Stomach smooth muscle (tissue), 2 donors: ENCODE data around the gene OR7D2.
"Not testable (repeated sequence)": the region's sequence is repeated elsewhere in the genome, so short reads cannot be mapped to it uniquely, and the experiment has no call there.

ENCODE experiments used
- H3K27ac ChIP-seq: one replicate; pipeline ENCODE4 v1.7.0; 2013; ENCODE audit warnings: mild to moderate bottlenecking, low read length, inconsistent platforms
- H3K27me3 ChIP-seq, 2 donors: one replicate each; pipeline ENCODE4 v1.7.0; 2013; ENCODE audit warnings: low read length in 2 of 2; ENCODE audit not compliant: insufficient read depth in 2 of 2, control insufficient read depth in 1 of 2
- H3K36me3 ChIP-seq, 2 donors: one replicate each; pipeline ENCODE4 v1.7.0; 2013; ENCODE audit warnings: low read length in 2 of 2; ENCODE audit not compliant: control insufficient read depth in 2 of 2, insufficient read depth in 2 of 2
- H3K4me1 ChIP-seq: one replicate; pipeline ENCODE4 v1.7.0; 2013; ENCODE audit warnings: low read length; ENCODE audit not compliant: control insufficient read depth, insufficient read depth
- H3K4me3 ChIP-seq, 2 donors: one replicate each; pipeline ENCODE4 v1.7.0; 2013; ENCODE audit warnings: low read length in 2 of 2
- H3K9ac ChIP-seq, 2 donors: one replicate each; pipeline ENCODE4 v1.7.0; 2013; ENCODE audit warnings: low read length in 2 of 2, mild to moderate bottlenecking in 1 of 2
- H3K9me3 ChIP-seq, 2 donors: one replicate each; pipeline ENCODE4 v1.7.0; 2013; ENCODE audit warnings: low read length in 2 of 2; ENCODE audit not compliant: control insufficient read depth in 2 of 2
- donor health status: healthy.
- donor health status: Pancreatic carcinoma.

The OR7D2 gene

GRCh38 chr19:9198044-9198443 lies 19.3 kb downstream of the OR7D2 start:
- H3K4me1 ChIP-seq, H3K9me3 ChIP-seq, H3K36me3 ChIP-seq, H3K9ac ChIP-seq, H3K27ac ChIP-seq, H3K27me3 ChIP-seq, H3K4me3 ChIP-seq: not testable (repeated sequence)

DNA sequence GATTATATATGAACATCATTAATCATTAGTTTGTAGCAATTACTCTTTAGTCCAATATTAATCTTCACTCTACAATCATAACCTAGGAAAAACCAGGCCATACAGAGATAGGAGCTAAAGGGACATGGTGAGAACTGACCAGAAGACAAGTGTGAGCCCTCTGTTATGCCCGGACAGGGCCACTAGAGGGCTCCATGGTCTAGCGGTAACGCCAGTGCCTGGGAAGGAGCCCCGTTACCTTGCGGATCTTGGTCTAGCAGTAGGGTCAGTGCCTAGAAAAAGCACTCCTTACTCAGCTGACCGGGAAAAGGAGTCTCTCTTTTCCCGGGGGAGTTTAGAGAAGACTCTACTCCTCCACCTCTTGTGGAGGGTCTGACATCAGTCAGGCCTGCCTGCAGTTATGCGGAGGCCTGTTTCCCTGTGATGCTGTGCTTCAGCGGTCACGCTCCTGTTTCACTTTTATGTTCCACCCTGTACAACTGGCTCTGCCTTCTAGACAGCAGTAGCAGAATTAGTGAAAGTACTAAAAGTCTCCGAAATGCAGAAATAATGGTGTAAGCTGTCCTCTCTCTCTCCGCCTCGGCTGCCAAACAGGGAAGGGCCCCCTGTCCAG lies 26.8 kb downstream of the OR7D2 start:
- Histone ChIP-seq H3K9ac (peak overlapping the region; percentile 4 to 55), H3K36me3 (no peaks in the 10 kb centered on the region), H3K4me1 (no peaks in the 10 kb centered on the region), H3K27me3 (no peaks in the 10 kb centered on the region), H3K4me3 (peak overlapping the region; percentile 57 to 71), H3K9me3 (no peaks in the 10 kb centered on the region), H3K27ac (no peak overlapping the region)

- no peak within 1 kb of the TSS for H3K4me3 ChIP-seq
- H3K4me1 ChIP-seq, result no peaks in the 10 kb centered on the region
- H3K9ac ChIP-seq, result no peak within 1 kb of the TSS
- peaks cover 4 to 8% of the 10 kb centered on the region in 2 donors for H3K9me3 ChIP-seq
- no peak within 1 kb of the TSS for H3K27ac ChIP-seq
- no peaks in the 10 kb centered on the region for H3K36me3 ChIP-seq
- H3K27me3 ChIP-seq, result peaks cover 0 to 2% of the 10 kb centered on the region in 2 donors
These were observed 40.7 kb downstream of the OR7D2 start, which contains the start of gene OR7D4 for GRCh38 chr19:9219489-9219888. TSS of gene OR7D4 (minus strand) at chr19:9219589. CDS start at chr19:9214837, 4,752 bp downstream.
